Measurements from ENCODE around the gene LY86. TPM values are rescaled to one million over a fixed set of nuclear protein-coding genes. Genes with fewer than 3 reads are reported as not detected.

The LY86 gene
- not detected in 2 replicates for total RNA-seq (2014; rRNA removed; shearing (Covaris generic))

DNA sequence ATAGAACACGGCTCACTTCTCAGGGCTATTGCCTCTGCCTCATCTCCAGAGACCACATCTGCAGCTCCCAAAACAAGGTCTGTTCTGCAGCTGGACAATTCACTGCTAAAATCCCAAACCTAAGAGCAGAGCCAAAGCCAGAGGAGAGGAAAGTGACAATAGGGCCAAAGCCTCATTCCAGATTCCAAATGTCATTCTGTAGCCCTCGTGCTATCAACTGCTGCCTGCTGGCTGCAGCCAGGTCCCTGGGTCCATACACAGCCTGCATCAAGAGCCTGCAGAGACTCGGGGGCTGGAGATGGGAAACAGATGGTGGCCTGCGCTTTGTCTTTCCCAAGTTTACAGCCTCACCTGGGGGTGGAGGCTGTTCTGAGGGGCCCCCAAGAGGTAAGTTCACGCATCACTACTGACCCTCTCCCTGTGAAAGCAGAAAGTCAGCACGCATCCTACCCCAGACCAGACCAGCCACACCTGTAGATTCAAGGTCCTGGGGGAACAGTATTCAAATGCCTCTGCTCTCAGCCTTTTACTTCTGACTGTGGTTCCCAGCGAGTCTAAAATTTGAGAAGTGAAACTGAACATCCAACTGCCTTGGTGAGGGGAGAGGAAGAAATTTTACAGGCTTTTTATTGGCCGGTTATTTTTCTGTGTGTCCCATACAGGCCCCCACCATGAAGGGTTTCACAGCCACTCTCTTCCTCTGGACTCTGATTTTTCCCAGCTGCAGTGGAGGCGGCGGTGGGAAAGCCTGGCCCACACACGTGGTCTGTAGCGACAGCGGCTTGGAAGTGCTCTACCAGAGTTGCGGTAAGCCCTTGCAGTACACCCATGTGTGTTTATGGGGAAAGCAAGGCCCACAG, at the start of gene LY86:
LY86 (plus strand) TSS at position 657 of the 860 bp plus-strand sequence; CDS start at position 672, 15 bp downstream.

